Forelimb muscle (tissue), 1 donor: ENCODE data around the gene TRAPPC8. TPM values are rescaled to one million over a fixed set of nuclear protein-coding genes. Genes with fewer than 3 reads are reported as not detected.
"Not testable (repeated sequence)": the region's sequence is repeated elsewhere in the genome, so short reads cannot be mapped to it uniquely, and the experiment has no call there.

Experiments
- DNase-seq: peaks from one replicate; pipeline ENCODE4 v3.0.0-alpha.2; 2013; ENCODE audit warnings: low read depth
- polyA plus RNA-seq: library from polyadenylated mRNA; unstranded; fragments of 120-200 nt; gene quantifications from one replicate; pipeline ENCODE4 v1.2.1, GENCODE V29; 2013; ENCODE audit not compliant: insufficient read length

The TRAPPC8 gene
- polyA plus RNA-seq, 1 donor, result 26.3 TPM

DNA sequence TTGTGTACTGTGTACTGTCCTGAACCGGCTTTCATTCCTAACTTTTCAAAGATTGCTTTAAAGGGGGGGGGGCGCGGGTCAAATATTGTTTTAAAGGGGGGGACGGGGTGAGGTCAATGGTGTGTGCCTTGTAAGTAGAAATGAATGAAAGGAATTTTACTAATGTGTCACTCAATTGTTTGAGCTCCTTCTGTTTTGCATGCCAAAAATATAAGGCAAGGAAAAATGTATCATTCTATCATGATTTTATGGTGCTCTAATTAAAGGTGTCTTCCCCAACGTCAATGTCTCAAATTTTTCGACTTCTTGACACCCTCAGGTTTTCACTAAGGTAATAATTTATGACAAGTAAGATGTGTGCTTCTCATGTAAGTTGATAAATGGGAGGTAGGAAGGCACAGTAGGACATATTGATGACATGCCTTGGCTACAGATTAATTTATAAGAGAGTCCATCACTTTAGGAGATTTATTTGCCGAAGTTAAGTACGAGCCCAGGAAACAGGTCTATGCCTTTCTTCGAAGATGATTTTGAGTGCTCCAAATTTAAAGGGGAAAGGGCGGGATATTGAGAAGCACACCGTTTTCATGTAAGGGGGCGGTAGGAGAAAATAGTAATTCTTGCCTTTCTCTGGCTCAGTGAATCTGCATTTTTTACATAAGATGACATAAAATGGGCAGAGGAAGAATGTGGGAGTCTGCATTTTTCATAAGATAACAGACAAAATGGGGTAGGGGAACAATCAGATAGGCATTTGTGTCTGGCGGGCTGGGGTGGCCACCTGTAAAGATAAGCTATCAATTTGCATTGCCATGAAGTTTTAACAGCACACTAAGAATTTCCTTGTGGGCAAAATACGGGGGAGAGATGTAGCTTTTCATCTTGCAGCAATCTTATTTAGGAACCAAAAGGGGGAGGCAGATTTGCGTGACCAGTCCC, 1.2 kb upstream of the TRAPPC8 start:
- no peak for DNase-seq

DNA sequence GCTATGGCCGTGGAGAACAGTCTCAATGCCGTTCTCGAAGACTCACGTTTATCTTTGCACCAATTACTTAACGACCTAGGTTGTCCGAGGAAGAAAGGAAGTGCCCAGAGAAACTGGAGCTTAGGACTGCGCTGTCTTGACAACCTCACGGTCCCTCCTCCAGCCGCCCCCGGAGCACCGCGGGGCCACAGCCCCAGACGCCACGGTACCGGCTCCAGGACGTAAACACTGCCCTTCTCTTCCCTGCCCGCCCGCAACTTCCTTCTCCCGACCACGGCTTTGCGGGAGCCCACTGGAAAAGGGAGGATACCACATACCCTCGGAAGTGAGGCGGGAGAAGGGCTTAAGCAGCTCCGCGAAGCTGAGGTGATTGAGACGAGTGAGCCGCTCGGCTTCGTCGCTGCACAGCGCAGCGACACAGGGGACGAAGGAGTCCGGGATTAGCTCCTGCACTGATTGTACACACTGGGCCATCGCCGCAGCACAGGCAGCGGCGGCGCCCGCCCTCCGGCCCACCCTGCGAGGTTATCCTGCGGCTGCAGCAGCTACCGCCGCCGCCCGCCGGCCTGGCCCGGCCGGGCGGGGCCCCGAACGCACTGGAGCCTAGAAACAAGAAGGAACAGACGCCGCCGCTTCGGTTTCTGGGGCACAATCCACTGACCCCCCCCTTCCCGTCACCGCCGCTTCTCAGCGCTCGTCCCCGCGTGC, 483 bp downstream of the TRAPPC8 start:
- DNase-seq, result no peak

DNA sequence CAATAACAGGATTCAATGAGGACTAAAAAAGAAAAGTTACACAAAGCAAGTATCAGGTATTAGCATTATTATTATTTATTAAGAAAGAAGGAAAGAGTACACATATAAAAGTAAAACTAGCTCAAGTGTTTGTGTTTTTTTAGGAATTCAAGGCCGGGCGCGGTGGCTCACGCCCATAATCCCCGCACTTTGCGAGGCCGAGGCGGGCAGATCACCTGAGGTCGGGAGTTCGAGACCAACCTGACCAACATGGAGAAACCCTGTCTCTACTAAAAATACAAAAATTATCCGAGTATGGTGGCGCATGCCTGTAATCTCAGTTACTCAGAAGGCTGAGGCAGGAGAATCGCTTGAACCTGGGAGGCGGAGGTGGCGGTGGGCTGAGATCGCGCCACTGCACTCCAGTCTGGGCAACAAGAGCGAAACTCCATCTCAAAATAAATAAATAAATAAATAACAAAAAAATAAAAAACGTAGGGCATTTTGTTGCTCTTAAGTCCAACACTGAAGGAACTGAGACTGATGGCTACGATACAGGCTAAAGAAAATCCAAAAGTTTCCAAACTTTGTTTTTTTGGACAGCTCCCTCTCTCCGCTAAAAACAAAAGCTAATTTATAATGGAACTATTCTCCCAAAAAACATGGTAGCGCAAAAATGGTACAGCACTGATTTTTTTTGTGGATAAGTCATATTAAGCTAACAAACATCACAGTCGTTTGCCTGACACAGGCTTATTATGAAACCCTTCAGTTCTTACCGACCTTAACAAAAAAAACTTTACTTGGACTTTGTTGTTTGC, 1.7 kb downstream of the TRAPPC8 start:
- DNase-seq, result no peak

DNA sequence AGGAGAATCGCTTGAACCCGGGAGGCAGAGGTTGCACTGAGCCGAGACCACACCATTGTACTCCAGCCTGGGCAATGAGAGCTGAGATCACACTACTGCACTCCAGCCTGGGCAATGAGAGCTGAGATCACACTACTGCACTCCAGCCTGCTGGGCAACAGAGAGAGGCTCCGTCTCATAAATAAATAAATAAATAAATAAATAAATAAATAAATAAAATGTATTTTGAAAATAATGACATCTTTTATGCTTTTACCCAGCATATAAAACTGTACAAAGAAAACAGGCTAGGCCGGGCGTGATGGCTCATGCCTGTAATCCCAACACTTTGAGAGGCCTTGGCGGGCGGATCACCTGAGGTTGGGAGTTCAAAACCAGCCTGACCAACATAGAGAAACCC, 8.2 kb downstream of the TRAPPC8 start:
- DNase-seq, result not testable (repeated sequence)

DNA sequence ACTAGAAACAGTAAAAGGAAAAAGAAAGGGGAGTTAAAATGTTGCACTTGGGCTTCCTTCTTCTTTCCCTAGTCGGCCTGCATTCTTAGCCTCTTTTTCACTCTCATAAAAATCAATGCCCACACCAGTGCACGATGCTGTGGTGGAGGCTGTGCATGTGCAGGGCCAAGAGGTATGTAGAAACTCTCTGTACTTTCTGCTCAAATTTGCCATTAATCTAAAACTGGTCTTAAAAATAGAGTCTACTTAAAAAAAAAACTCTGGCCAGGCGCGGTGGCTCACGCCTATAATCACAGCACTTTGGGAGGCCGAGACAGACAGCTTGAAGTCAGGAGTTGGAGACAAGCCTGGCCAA, 11.1 kb downstream of the TRAPPC8 start:
- no peak for DNase-seq

DNA sequence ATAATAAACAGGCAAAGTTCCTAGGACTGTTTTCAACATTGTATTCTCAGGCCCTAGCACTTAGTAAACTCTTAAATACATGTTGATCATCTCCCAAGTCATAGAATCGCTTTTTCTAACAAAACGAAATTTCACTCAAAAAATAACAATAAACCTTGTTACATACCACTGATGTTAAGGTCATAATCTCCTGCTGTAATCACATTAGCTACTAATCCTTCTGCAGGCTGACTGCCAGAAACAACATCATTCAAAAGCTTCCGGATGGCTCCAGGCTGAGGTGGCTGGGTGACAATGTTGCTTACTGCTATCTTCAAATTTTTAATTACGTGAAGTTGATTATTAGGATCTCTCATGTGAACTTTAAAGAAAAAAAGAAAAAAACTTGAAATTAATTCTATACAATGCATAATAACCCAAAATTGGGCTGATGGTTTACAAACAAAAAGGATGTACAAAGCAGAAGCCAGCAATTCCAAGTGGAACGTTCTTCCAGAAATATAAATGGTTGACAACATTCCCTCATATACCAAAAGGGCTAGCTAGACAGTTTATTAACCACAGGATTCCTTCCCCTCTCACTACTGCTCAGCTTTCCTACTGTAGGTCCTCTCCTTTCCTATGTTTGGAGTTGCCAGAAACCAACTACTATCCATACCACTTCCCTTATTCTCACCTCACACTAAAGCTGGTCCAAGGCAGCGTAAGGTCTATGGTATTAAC, 11.6 kb downstream of the TRAPPC8 start:
- DNase-seq, result no peak

DNA sequence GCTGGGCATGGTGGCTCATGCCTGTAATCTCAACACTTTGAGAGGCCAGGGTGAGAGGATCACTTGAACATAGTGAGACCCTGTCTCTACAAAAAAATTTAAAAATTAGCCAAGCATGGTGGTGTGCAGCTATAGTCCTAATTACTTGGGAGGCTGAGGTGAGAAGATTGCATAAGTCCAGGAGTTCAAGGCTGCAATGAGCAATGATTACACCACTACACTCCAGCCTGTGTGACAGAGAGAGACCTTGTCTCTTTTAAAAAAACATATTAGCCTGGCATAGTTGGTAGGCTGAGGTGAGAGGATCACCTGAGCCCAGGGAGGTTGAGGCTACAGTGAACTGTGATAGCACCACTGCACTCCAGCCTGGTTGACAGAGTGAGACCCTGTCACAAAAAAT, 13.7 kb downstream of the TRAPPC8 start:
- no peak for DNase-seq

DNA sequence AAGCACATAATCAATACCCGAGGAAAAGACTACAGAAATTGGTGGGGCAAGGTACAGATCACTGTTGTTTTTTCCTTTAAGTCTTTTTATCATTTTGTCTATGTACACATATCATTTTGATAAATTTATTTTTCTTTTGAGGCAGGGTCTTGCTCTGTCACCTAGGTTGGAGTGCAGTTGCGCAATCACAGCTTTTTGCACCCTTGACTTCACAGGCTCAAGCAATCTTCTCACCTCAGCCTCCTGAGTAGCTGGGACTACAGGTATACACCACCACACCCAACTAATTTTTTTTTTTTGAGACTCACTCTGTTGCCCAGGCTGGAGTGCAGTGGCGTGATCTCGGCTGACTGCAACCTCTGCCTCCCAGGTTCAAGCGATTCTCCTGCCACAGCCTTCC, 15.9 kb downstream of the TRAPPC8 start:
- not testable (repeated sequence) for DNase-seq

DNA sequence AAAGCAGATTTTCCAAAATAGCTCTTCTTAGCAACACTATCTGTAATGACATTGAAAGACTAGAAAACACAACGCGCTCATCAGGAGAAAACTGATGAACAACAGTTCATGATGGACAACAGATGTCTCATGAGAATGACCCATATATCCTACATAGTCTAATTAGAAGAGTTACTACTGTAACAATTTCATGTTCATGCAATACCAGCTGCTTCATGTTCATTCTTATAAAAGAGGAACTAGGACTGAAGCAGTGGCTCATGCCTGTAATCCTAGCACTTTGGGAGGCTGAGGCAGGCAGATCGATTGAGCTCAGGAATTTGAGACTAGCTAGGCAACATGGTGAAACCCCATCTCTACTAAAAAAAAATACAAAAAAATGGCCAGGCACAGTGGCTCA, 22.7 kb downstream of the TRAPPC8 start:
- DNase-seq, result no peak

DNA sequence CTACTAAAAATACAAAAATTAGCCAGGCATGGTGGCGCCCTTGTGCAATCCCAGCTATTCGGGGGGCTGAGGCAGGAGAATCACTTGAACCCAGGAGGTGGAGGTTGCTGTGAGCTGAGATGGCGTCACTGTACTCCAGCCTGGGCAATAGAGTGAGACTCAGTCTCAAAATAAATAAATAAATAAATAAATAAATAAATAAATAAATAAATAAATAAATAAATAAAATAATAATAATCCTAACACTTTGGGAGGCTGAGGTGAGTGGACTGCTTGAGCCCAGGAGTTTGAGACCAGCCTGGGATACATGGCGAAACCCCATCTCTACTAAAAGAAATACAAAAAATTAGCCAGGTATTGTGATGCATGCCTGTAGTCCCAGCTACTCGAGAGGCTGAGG, 23.6 kb downstream of the TRAPPC8 start:
- DNase-seq, result not testable (repeated sequence)

DNA sequence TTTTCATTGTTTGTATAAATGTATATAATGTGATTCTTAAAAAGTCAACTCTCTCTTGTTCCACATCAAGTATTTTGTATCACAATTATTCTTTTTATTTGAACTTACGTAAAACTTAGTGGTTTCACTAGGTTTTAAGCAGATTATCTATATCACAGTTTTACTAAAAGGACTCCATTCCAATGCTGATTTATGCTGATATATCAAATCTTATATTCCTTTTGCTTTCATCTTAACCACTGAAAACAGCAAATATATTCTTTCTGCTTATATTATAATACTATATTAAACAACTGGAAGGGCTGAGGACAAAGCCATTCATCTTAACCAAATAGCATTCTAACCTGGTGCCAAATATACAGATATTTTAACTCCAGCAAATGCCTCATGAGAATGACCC, 24.2 kb downstream of the TRAPPC8 start:
- DNase-seq, result no peak

DNA sequence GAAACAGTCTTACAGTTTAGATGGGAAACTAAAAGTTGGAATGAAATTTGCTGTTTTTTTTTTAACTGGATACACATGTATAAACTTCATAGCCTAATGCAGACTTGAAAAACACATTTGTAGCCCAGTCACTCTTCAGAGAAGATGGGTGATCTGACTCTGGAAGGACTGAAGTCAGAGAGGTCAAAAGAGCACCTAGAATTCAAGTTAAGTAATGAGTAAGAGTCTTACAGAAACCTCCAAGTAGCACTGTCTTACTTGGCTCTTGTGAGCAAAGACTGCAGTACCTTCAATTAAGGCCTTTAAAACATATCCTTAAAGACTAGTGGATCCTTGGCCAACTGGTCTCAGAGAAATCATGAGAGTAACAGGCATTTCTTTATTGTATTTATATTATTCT, 41.9 kb downstream of the TRAPPC8 start:
- no peak for DNase-seq

DNA sequence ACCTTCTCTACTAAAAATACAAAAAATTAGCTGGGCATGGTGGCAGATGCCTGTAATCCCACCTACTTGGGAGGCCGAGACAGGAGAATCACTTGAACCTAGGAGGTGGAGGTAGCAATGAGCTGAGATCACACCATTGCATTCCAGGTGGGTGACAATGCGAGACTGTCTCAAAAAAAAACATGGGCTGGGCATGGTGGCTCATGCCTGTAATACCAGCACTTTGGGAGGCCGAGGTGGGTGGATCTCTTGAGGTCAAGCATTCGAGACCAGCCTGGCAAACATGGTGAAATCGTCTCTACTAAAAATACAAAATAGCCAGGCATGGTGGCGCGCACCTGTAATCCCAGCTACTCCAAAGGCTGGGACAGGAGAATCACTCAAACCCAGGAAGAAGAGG, 43.2 kb downstream of the TRAPPC8 start:
- not testable (repeated sequence) for DNase-seq

DNA sequence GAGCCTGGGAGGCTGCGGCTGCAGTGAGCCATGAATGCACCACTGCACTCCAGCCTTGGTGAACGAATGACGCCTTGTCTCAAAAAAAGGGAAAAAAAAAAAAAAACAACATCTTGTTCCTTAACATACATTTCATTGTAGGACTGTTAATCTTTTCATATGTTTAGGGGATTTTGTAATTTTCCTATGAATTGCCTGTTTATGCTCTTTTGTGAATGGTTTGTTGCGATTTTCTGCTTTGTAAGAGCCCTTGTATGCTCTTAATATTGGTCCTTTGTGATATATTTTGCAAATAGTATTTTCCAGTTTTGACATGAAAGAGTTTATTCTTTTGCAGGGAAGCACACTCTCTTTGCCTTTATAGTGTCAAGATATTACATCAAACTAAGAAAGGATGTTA, 50.0 kb downstream of the TRAPPC8 start:
- no peak for DNase-seq

DNA sequence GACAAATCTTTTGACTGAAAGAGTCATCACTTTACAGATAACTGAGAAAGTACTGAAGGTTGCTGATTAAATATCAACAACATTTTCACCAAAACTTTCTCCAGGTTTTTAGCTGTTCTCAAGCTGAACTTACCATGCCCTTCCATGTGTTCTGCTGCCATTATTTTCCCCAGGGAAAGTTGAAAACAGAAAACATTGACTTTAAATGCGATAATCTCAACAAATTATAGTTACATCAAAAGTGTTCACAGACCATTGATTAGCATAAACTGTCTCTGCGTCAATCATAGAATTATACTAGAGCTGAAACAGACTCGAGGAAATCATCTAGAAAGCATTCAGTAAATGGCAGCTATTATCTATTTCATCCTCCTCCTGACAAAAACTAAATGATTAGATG, 51.4 kb downstream of the TRAPPC8 start:
- no peak for DNase-seq

DNA sequence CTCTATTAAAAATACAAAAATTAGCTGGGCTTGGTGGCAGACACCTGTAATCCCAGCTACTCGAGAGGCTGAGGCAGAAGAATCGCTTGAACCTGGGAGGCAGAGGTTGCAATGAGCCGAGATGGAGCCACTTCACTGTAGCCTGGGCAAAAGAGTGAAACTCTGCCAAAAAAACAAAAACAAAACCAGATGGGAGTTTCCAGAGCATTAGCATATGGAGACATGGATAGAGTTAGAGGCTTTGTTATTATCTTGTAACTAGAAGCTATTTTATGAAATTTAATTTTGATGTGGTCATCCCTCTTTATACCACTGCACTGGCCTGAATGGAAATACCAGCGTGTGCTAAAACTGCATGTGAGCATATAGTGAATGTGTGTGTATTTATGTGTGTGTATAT, 58.9 kb downstream of the TRAPPC8 start:
- no peak for DNase-seq

DNA sequence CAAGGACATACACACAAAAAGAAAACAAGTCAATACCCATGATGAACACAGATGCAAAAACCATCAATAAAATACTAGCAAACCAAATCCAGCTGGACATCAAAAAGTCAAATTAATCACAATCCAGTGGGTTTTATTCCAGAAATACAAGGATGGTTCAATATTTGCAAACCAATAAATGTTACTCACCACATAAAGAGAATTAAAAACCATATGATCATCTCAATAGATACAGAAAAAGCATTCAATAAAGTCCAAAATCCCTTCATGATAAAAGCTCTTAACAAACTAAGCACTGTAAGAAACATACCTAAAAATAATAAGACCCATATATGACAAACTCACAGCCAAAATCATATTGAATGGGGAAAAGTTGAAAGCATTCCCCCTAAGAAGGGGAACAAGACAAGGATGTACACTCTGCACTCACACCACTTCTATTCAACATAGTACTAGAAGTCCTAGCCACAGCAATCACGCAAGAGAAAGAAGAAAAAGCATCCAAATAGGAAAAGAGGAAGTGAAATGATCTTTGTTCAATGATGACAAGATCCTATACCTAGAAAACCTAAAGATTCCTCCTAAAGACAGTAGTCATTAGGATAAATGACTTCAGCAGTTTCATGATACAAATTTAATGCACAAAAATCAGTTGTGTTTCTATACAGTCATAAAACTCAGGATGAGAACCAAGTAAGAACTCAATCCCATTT, 62.6 kb downstream of the TRAPPC8 start:
- DNase-seq, result no peak

DNA sequence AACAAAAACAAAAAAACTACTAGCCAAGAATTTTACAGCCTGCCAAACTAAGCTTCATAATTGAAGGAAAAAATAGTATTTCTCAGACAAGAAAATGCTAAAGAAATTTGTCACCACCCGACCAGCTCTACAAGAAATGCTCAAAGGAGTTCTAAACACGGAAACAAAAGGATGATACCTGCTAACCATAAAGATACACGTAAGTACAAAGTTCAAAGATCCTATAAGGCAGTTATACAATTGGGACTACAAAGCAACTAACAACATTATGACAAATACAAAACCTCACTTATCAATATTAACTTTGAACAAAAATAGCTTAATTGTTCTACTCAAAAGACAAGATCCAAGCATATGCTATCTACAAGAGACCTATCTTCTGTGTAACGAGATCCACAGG, 64.6 kb downstream of the TRAPPC8 start:
- DNase-seq, result no peak

DNA sequence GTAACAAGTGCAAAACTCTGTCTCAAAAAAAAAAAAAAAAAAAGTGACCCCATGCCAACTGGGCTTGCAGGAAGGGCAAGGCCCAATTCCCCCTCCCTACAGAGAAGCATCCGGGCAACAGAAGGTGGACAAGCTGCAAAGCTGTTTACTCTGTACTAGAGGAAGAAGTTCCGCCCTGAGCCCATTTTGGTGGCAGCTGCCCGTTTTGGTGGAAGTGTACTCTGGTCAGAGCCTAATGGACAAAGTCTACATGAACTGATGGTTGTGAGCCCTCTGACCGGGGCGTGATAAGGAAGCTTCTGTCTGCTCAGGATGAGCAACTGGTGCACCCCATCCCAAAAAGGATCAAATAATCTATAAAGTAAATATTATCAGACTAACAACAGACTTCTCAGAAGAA, 65.0 kb downstream of the TRAPPC8 start:
- no peak for DNase-seq

DNA sequence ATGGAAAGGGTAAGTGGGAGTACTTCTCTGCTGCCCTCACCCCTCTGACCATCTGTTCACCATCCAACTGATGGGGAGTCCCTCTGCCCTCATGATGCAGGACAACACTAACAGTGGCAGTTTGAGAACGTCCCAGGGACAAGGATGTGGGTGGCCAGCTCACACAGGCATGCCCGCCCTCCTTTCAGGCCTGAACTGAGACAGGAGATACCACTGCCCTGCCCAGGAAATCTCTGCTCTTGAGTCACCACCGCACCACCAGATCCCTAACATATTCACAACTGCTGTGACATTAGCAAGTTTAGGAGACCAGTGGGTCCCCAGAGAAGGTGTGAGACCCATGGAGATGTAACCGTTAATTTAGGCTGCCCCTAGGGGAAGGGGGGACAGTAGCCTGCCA, 66.2 kb downstream of the TRAPPC8 start:
- DNase-seq, result no peak

DNA sequence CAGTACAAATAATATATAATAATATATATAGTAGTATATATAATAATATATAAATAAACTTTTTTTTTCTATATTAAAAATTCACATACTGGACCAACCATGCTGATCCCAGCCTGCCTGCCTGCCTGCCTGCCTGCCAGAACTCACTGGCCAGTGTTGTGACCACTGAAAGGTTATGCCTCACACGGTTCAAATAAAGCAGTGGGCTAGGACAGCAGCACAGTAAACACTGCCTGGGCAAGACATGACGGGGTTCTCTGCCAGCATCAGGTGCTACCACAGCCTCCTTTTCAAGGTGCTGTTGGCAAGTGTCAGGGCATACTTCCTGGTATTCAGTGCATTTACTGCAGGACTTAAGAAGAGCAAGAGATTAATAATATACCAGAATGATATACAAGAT, 67.6 kb downstream of the TRAPPC8 start:
- no peak for DNase-seq
